Panc1 (cell line): ENCODE data around the gene IQSEC1. TPM values are rescaled to one million over a fixed set of nuclear protein-coding genes. Genes with fewer than 3 reads are reported as not detected.

Experiments
- ATAC-seq: fragments of 200-7000 bp; cut with Tn5 transposase; 2 replicates; pipeline ENCODE4 v1.9.1; 2020; ENCODE audit warnings: mild to moderate bottlenecking, moderate library complexity
- BruUV-seq: library from RNA; stranded (reverse); fragments of 400-500 nt; replicated peaks from 2 replicates; lab custom pipeline; 2021; lab: Mats Ljungman, UMichigan
- CTCF ChIA-PET: fragments of 300-600 bp; sonication (Branson Sonifier 250); formaldehyde crosslinking; loops from one replicate; lab custom pipeline; 2022; ENCODE audit warnings: antibody characterized with exemption; lab: Charles Lee
- POLR2A ChIA-PET: fragments of 300-600 bp; sonication (Branson Sonifier 250); formaldehyde crosslinking; loops from one replicate; lab custom pipeline; 2022; ENCODE audit warnings: antibody characterized with exemption; lab: Charles Lee
- DNase-seq: peaks from one replicate; pipeline ENCODE4 v3.0.0-alpha.2; 2010; ENCODE audit warnings: low read depth, low spot score
- H3K27ac ChIP-seq: 2 replicates; pipeline ENCODE4 v1.5.1; 2011; ENCODE audit warnings: mild to moderate bottlenecking, low read length, inconsistent platforms
- H3K27me3 ChIP-seq: fragments of 200-500 bp; sonication (Bioruptor generic); 2 replicates; pipeline ENCODE4 v1.6.0; 2014; ENCODE audit warnings: low read length, inconsistent platforms; ENCODE audit not compliant: control insufficient read depth, insufficient read depth
- H3K36me3 ChIP-seq: fragments of 200-500 bp; sonication (Bioruptor generic); 2 replicates; pipeline ENCODE4 v1.5.1; 2014; ENCODE audit warnings: inconsistent platforms, mild to moderate bottlenecking, low read length, moderate library complexity; ENCODE audit not compliant: control insufficient read depth, insufficient read depth
- H3K4me1 ChIP-seq: 2 replicates; pipeline ENCODE4 v1.5.1; 2011; ENCODE audit warnings: inconsistent platforms, mild to moderate bottlenecking, low read length, moderate library complexity; ENCODE audit not compliant: control insufficient read depth, insufficient read depth
- H3K4me3 ChIP-seq, 2 experiments: 2 replicates each; pipeline ENCODE4 v1.5.1; 2011 to 2012; ENCODE audit warnings: low read depth in 2 of 2, low read length in 2 of 2, mild to moderate bottlenecking in 2 of 2, inconsistent platforms in 1 of 2, moderate library complexity in 1 of 2
- H3K9me3 ChIP-seq: fragments of 200-500 bp; sonication (Bioruptor generic); 2 replicates; pipeline ENCODE4 v1.5.1; 2014; ENCODE audit warnings: low read depth, mild to moderate bottlenecking, inconsistent platforms, low read length, moderate library complexity; ENCODE audit not compliant: control insufficient read depth, insufficient read depth
- CTCF ChIP-seq: fragments of 450-650 bp; IDR thresholded peaks from 2 replicates; pipeline ENCODE4 v1.5.1; 2017; ENCODE audit warnings: mild to moderate bottlenecking
- POLR2AphosphoS5 ChIP-seq: IDR thresholded peaks from 2 replicates; pipeline ENCODE4 v1.6.1; 2012; ENCODE audit warnings: mild to moderate bottlenecking, low read depth, low read length, moderate library complexity
- REST ChIP-seq, 2 experiments: IDR thresholded peaks; 2 replicates each; pipeline ENCODE4 v1.6.1; 2011 to 2012; ENCODE audit warnings: low read depth in 2 of 2, control low read depth in 1 of 2, low read length in 1 of 2, mild to moderate bottlenecking in 1 of 2, moderate library complexity in 1 of 2; ENCODE audit not compliant: insufficient read depth in 1 of 2
- SIN3A ChIP-seq: IDR thresholded peaks from 2 replicates; pipeline ENCODE4 v1.6.1; 2012; ENCODE audit warnings: low read depth, mild to moderate bottlenecking, low read length, moderate library complexity, borderline replicate concordance; ENCODE audit not compliant: insufficient read depth
- TCF7L2 ChIP-seq: IDR thresholded peaks from 2 replicates; pipeline ENCODE4 v1.6.1; 2011; ENCODE audit warnings: mild to moderate bottlenecking, low read depth, low read length, inconsistent platforms
- in situ Hi-C: cut with HindIII; loops from 2 replicates; pipeline ENCODE4 v1.10.0; 2016; ENCODE audit warnings: low sequenced_read_pairs, low pct_unique_long_range_greater_than_20kb
- intact Hi-C: fragments of 100-400 bp; cut with micrococcal nuclease; formaldehyde crosslinking; loops from one replicate; pipeline ENCODE4 v1.10.0; 2022; ENCODE audit not compliant: unreplicated experiment
- total RNA-seq: library from RNA; stranded (reverse); gene quantifications from one replicate; pipeline ENCODE4 v1.2.1, GENCODE V29; 2021; ENCODE audit not compliant: unreplicated experiment

Gene IQSEC1
- total RNA-seq, 1 experiment from 2014 or later = 28.4 TPM

- Histone ChIP-seq H3K36me3 (no peaks in the 10 kb centered on the region), H3K27me3 (no peaks in the 10 kb centered on the region), H3K4me1 (no peaks in the 10 kb centered on the region), H3K4me3 (no peak overlapping the region), H3K27ac (no peak overlapping the region), H3K9me3 (no peaks in the 10 kb centered on the region)
- intact Hi-C loops (no loop called here), in situ Hi-C loops (no loop called here)
- POLR2A ChIA-PET = no interaction called here
- DNase-seq (no peak), ATAC-seq (no peak)
- no TSS peak for BruUV-seq
- CTCF ChIA-PET = no interaction called here
- TF ChIP-seq CTCF (no peak), REST (IDR thresholded peaks at IDR 0.05; ENCODE audit: insufficient read depth in 1 of 2, low read depth in 2 of 2, low read length in 1 of 2) (no peak), POLR2AphosphoS5 (no peak)
Observed at GRCh38 chr3:12900885-12901411, 172.3 kb downstream of the IQSEC1 start.

GRCh38 chr3:12898965-12899755 is 174.1 kb downstream of the IQSEC1 start:
- ChIA-PET CTCF (no interaction called here), POLR2A (no interaction called here)
- no peak for ATAC-seq
- no peak overlapping the region for H3K27ac ChIP-seq
- BruUV-seq = TSS peak; percentile 59
- no peak for DNase-seq
- intact Hi-C loops = no loop called here
- no peaks in the 10 kb centered on the region for H3K36me3 ChIP-seq
- no peak overlapping the region for H3K4me3 ChIP-seq
- in situ Hi-C loops = no loop called here
- TF ChIP-seq POLR2AphosphoS5 (no peak), TCF7L2 (no peak), SIN3A (no peak), CTCF (no peak), REST (IDR thresholded peaks at IDR 0.05; ENCODE audit: insufficient read depth in 1 of 2, low read depth in 2 of 2, low read length in 1 of 2) (no peak)
- H3K4me1 ChIP-seq = no peaks in the 10 kb centered on the region
- no peaks in the 10 kb centered on the region for H3K27me3 ChIP-seq
- H3K9me3 ChIP-seq = no peaks in the 10 kb centered on the region
